Mesenchymal stem cell (in vitro differentiated cells and primary cell): ENCODE measurements around the gene ZFPM1.

Source experiments
- DNase-seq: peaks from one replicate; pipeline ENCODE4 v3.0.0-alpha.2; 2013
- H2AFZ ChIP-seq: one replicate; pipeline ENCODE4 v1.6.1; 2013; ENCODE audit warnings: low read depth, mild to moderate bottlenecking, control low read depth, inconsistent platforms, low read length, moderate library complexity
- H2AK5ac ChIP-seq: 2 replicates; pipeline ENCODE4 v1.6.1; 2013; ENCODE audit warnings: low read length, moderate library complexity, mild to moderate bottlenecking, inconsistent platforms; ENCODE audit not compliant: severe bottlenecking
- H2BK120ac ChIP-seq: one replicate; pipeline ENCODE4 v1.6.1; 2013; ENCODE audit warnings: low read depth, mild to moderate bottlenecking, inconsistent platforms, low read length, moderate library complexity
- H2BK12ac ChIP-seq, 2 experiments: one replicate each; pipeline ENCODE4 v1.6.1; 2013; ENCODE audit warnings: inconsistent platforms in 2 of 2, low read length in 2 of 2, mild to moderate bottlenecking in 2 of 2, moderate library complexity in 2 of 2, control low read depth in 1 of 2
- H2BK15ac ChIP-seq: one replicate; pipeline ENCODE4 v1.6.1; 2013; ENCODE audit warnings: mild to moderate bottlenecking, low read depth, inconsistent platforms; ENCODE audit not compliant: poor library complexity, severe bottlenecking
- H2BK5ac ChIP-seq: 2 replicates; pipeline ENCODE4 v1.6.1; 2013; ENCODE audit warnings: low read depth, mild to moderate bottlenecking, low read length, control low read depth, inconsistent platforms; ENCODE audit not compliant: poor library complexity, severe bottlenecking
- H3K14ac ChIP-seq, 2 experiments: one replicate each; pipeline ENCODE4 v1.6.1; 2013; ENCODE audit warnings: inconsistent platforms in 2 of 2, low read length in 2 of 2, control low read depth in 1 of 2, mild to moderate bottlenecking in 1 of 2, moderate library complexity in 1 of 2
- H3K18ac ChIP-seq, 2 experiments: one replicate each; pipeline ENCODE4 v1.6.1; 2013; ENCODE audit warnings: inconsistent platforms in 2 of 2, low read length in 2 of 2, control low read depth in 1 of 2, low read depth in 1 of 2, mild to moderate bottlenecking in 1 of 2
- H3K23ac ChIP-seq, 2 experiments: one replicate each; pipeline ENCODE4 v1.6.1; 2013; ENCODE audit warnings: inconsistent platforms in 2 of 2, low read length in 2 of 2, mild to moderate bottlenecking in 2 of 2, moderate library complexity in 2 of 2, control low read depth in 1 of 2
- H3K27ac ChIP-seq: 2 replicates; pipeline ENCODE4 v1.5.1; 2013; ENCODE audit warnings: mild to moderate bottlenecking, moderate library complexity, low read length, control low read depth, inconsistent platforms; ENCODE audit not compliant: poor library complexity, severe bottlenecking
- H3K27me3 ChIP-seq, 2 experiments: 2 replicates each; pipeline versions ENCODE4 v1.6.1 to v1.7.0; 2013; ENCODE audit warnings: low read length in 2 of 2, mild to moderate bottlenecking in 2 of 2, moderate library complexity in 2 of 2, control low read depth in 1 of 2, inconsistent platforms in 1 of 2; ENCODE audit not compliant: control insufficient read depth in 1 of 2, insufficient read depth in 1 of 2
- H3K36me3 ChIP-seq, 2 experiments: 2 replicates each; pipeline versions ENCODE4 v1.6.1 to v1.7.0; 2013; ENCODE audit warnings: low read length in 2 of 2, control low read depth in 1 of 2, inconsistent platforms in 1 of 2, low read depth in 1 of 2, mild to moderate bottlenecking in 1 of 2; ENCODE audit not compliant: insufficient read depth in 2 of 2, control insufficient read depth in 1 of 2
- H3K4ac ChIP-seq, 2 experiments: one replicate each; pipeline ENCODE4 v1.6.1; 2013; ENCODE audit warnings: inconsistent platforms in 2 of 2, low read length in 2 of 2, mild to moderate bottlenecking in 2 of 2, moderate library complexity in 2 of 2, control low read depth in 1 of 2, low read depth in 1 of 2
- H3K4me1 ChIP-seq: 2 replicates; pipeline ENCODE4 v1.6.1; 2013; ENCODE audit warnings: low read depth, low read length, control low read depth; ENCODE audit not compliant: control insufficient read depth, insufficient read depth
- H3K4me2 ChIP-seq: 2 replicates; pipeline ENCODE4 v1.6.1; 2013; ENCODE audit warnings: low read length, mild to moderate bottlenecking, inconsistent platforms; ENCODE audit not compliant: poor library complexity, severe bottlenecking
- H3K4me3 ChIP-seq, 2 experiments: 2 replicates each; pipeline versions ENCODE4 v1.5.1 to v1.7.0; 2013; ENCODE audit warnings: low read length in 2 of 2, mild to moderate bottlenecking in 2 of 2, control low read depth in 1 of 2, low read depth in 1 of 2; ENCODE audit not compliant: insufficient read depth in 1 of 2
- H3K79me1 ChIP-seq: replicated peaks from 2 replicates; pipeline ENCODE4 v1.6.1; 2013; ENCODE audit warnings: mild to moderate bottlenecking, control low read depth, low read length, inconsistent platforms; ENCODE audit not compliant: poor library complexity, severe bottlenecking
- H3K9ac ChIP-seq: 2 replicates; pipeline ENCODE4 v1.7.0; 2013; ENCODE audit warnings: mild to moderate bottlenecking, low read length, moderate library complexity
- H3K9me3 ChIP-seq: 2 replicates; pipeline ENCODE4 v1.7.0; 2013; ENCODE audit warnings: mild to moderate bottlenecking, low read length; ENCODE audit not compliant: control insufficient read depth
- H4K8ac ChIP-seq: one replicate; pipeline ENCODE4 v1.6.1; 2013; ENCODE audit warnings: inconsistent platforms, mild to moderate bottlenecking, low read length, moderate library complexity
- H4K91ac ChIP-seq: one replicate; pipeline ENCODE4 v1.6.1; 2013; ENCODE audit warnings: mild to moderate bottlenecking, low read length, inconsistent platforms
- WGBS: methylation state at CpG from one replicate; pipeline ENCODE4 v1.1.7; 2013; ENCODE audit warnings: mixed read lengths; 5-methylcytosine and 5-hydroxymethylcytosine counted together

The ZFPM1 gene

GRCh38 chr16:88507231-88507743 lies 54.2 kb downstream of the ZFPM1 start:
- Histone ChIP-seq H2AFZ (no peak overlapping the region), H3K18ac (no peak overlapping the region), H3K4me3 (no peak overlapping the region), H4K8ac (no peak overlapping the region), H2AK5ac (no peak overlapping the region), H3K27me3 (no peaks in the 10 kb centered on the region), H3K9me3 (no peaks in the 10 kb centered on the region), H3K79me1 (no peaks in the 10 kb centered on the region), H3K4ac (no peak overlapping the region), H3K9ac (no peak overlapping the region), H3K27ac (no peak overlapping the region), H4K91ac (no peak overlapping the region), H3K4me1 (peaks cover 10% of the 10 kb centered on the region), H3K4me2 (no peak overlapping the region), H3K14ac (no peak overlapping the region), H2BK120ac (no peak overlapping the region), H2BK5ac (no peak overlapping the region), H3K23ac (no peak overlapping the region), H2BK15ac (peak overlapping the region; percentile 34), H2BK12ac (no peak overlapping the region), H3K36me3 (peaks cover 0 to 17% of the 10 kb centered on the region in 2 experiments)
- 78% methylated on average over 9 of the region's 9 CpGs for WGBS
- DNase-seq = no peak

- Histone ChIP-seq H3K14ac (no peak overlapping the region), H3K36me3 (peaks cover 0 to 20% of the 10 kb centered on the region in 2 experiments), H3K4me1 (peaks cover 10% of the 10 kb centered on the region), H2BK15ac (no peak overlapping the region), H4K91ac (no peak overlapping the region), H3K4ac (no peak overlapping the region), H2BK120ac (no peak overlapping the region), H3K23ac (no peak overlapping the region), H3K27me3 (no peaks in the 10 kb centered on the region), H3K18ac (no peak overlapping the region), H3K4me3 (no peak overlapping the region), H3K4me2 (no peak overlapping the region), H2AK5ac (no peak overlapping the region), H3K9me3 (no peaks in the 10 kb centered on the region), H2AFZ (no peak overlapping the region), H4K8ac (no peak overlapping the region), H2BK12ac (no peak overlapping the region), H3K79me1 (no peaks in the 10 kb centered on the region), H2BK5ac (no peak overlapping the region), H3K9ac (no peak overlapping the region), H3K27ac (no peak overlapping the region)
- no peak for DNase-seq
- WGBS = 87% methylated on average over 13 of the region's 13 CpGs
Observed at GRCh38 chr16:88508376-88508867, 55.3 kb downstream of the ZFPM1 start.

- H4K91ac ChIP-seq = no peak overlapping the region
- H3K27ac ChIP-seq = no peak overlapping the region
- no peak overlapping the region for H3K4me3 ChIP-seq
- H2AFZ ChIP-seq = no peak overlapping the region
- no peak overlapping the region for H3K23ac ChIP-seq
- 93% methylated on average over 41 of the region's 41 CpGs for WGBS
- H3K27me3 ChIP-seq = no peaks in the 10 kb centered on the region
- H3K14ac ChIP-seq = no peak overlapping the region
- no peak overlapping the region for H3K9ac ChIP-seq
- H3K79me1 ChIP-seq = no peaks in the 10 kb centered on the region
- H2AK5ac ChIP-seq = no peak overlapping the region
- no peaks in the 10 kb centered on the region for H3K9me3 ChIP-seq
- no peak for DNase-seq
- H3K4me1 ChIP-seq = peaks cover 6% of the 10 kb centered on the region
- H3K18ac ChIP-seq = no peak overlapping the region
- no peak overlapping the region for H4K8ac ChIP-seq
- no peak overlapping the region for H2BK12ac ChIP-seq
- no peak overlapping the region for H3K4me2 ChIP-seq
- H2BK15ac ChIP-seq = no peak overlapping the region
- H2BK5ac ChIP-seq = no peak overlapping the region
- no peak overlapping the region for H2BK120ac ChIP-seq
- peaks cover 0 to 20% of the 10 kb centered on the region in 2 experiments for H3K36me3 ChIP-seq
- no peak overlapping the region for H3K4ac ChIP-seq
Observed at GRCh38 chr16:88508868-88509748, 56.0 kb downstream of the ZFPM1 start.

GRCh38 chr16:88509749-88510069 lies 56.6 kb downstream of the ZFPM1 start:
- Histone ChIP-seq H2AFZ (no peak overlapping the region), H2BK12ac (no peak overlapping the region), H4K8ac (no peak overlapping the region), H2BK5ac (no peak overlapping the region), H3K4ac (no peak overlapping the region), H3K9me3 (no peaks in the 10 kb centered on the region), H3K4me2 (no peak overlapping the region), H3K14ac (no peak overlapping the region), H3K27me3 (no peaks in the 10 kb centered on the region), H3K4me1 (peaks cover 6% of the 10 kb centered on the region), H3K18ac (no peak overlapping the region), H3K27ac (no peak overlapping the region), H3K36me3 (peaks cover 0 to 20% of the 10 kb centered on the region in 2 experiments), H3K79me1 (no peaks in the 10 kb centered on the region), H2BK120ac (no peak overlapping the region), H2AK5ac (no peak overlapping the region), H3K23ac (no peak overlapping the region), H2BK15ac (no peak overlapping the region), H3K9ac (no peak overlapping the region), H3K4me3 (no peak overlapping the region), H4K91ac (no peak overlapping the region)
- DNase-seq = no peak
- 93% methylated on average over 11 of the region's 12 CpGs for WGBS
